Panc1 (cell line): Measurements from ENCODE around the gene LGALS16. TPM values are rescaled to one million over a fixed set of nuclear protein-coding genes. Genes with fewer than 3 reads are reported as not detected.

ENCODE experiments used
- ATAC-seq: fragments of 200-7000 bp; cut with Tn5 transposase; 2 replicates; pipeline ENCODE4 v1.9.1; 2020; ENCODE audit warnings: mild to moderate bottlenecking, moderate library complexity
- BruUV-seq: library from RNA; stranded (reverse); fragments of 400-500 nt; replicated peaks from 2 replicates; lab custom pipeline; 2021; lab: Mats Ljungman, UMichigan
- CTCF ChIA-PET: fragments of 300-600 bp; sonication (Branson Sonifier 250); formaldehyde crosslinking; loops from one replicate; lab custom pipeline; 2022; ENCODE audit warnings: antibody characterized with exemption; lab: Charles Lee
- POLR2A ChIA-PET: fragments of 300-600 bp; sonication (Branson Sonifier 250); formaldehyde crosslinking; loops from one replicate; lab custom pipeline; 2022; ENCODE audit warnings: antibody characterized with exemption; lab: Charles Lee
- DNase-seq: peaks from one replicate; pipeline ENCODE4 v3.0.0-alpha.2; 2010; ENCODE audit warnings: low read depth, low spot score
- H3K27ac ChIP-seq: 2 replicates; pipeline ENCODE4 v1.5.1; 2011; ENCODE audit warnings: mild to moderate bottlenecking, low read length, inconsistent platforms
- H3K27me3 ChIP-seq: fragments of 200-500 bp; sonication (Bioruptor generic); 2 replicates; pipeline ENCODE4 v1.6.0; 2014; ENCODE audit warnings: low read length, inconsistent platforms; ENCODE audit not compliant: control insufficient read depth, insufficient read depth
- H3K36me3 ChIP-seq: fragments of 200-500 bp; sonication (Bioruptor generic); 2 replicates; pipeline ENCODE4 v1.5.1; 2014; ENCODE audit warnings: inconsistent platforms, mild to moderate bottlenecking, low read length, moderate library complexity; ENCODE audit not compliant: control insufficient read depth, insufficient read depth
- H3K4me1 ChIP-seq: 2 replicates; pipeline ENCODE4 v1.5.1; 2011; ENCODE audit warnings: inconsistent platforms, mild to moderate bottlenecking, low read length, moderate library complexity; ENCODE audit not compliant: control insufficient read depth, insufficient read depth
- H3K4me3 ChIP-seq, 2 experiments: 2 replicates each; pipeline ENCODE4 v1.5.1; 2011 to 2012; ENCODE audit warnings: low read depth in 2 of 2, low read length in 2 of 2, mild to moderate bottlenecking in 2 of 2, inconsistent platforms in 1 of 2, moderate library complexity in 1 of 2
- H3K9me3 ChIP-seq: fragments of 200-500 bp; sonication (Bioruptor generic); 2 replicates; pipeline ENCODE4 v1.5.1; 2014; ENCODE audit warnings: low read depth, mild to moderate bottlenecking, inconsistent platforms, low read length, moderate library complexity; ENCODE audit not compliant: control insufficient read depth, insufficient read depth
- POLR2AphosphoS5 ChIP-seq: IDR thresholded peaks from 2 replicates; pipeline ENCODE4 v1.6.1; 2012; ENCODE audit warnings: mild to moderate bottlenecking, low read depth, low read length, moderate library complexity
- SIN3A ChIP-seq: IDR thresholded peaks from 2 replicates; pipeline ENCODE4 v1.6.1; 2012; ENCODE audit warnings: low read depth, mild to moderate bottlenecking, low read length, moderate library complexity, borderline replicate concordance; ENCODE audit not compliant: insufficient read depth
- TCF7L2 ChIP-seq: IDR thresholded peaks from 2 replicates; pipeline ENCODE4 v1.6.1; 2011; ENCODE audit warnings: mild to moderate bottlenecking, low read depth, low read length, inconsistent platforms
- in situ Hi-C: cut with HindIII; loops from 2 replicates; pipeline ENCODE4 v1.10.0; 2016; ENCODE audit warnings: low sequenced_read_pairs, low pct_unique_long_range_greater_than_20kb
- intact Hi-C: fragments of 100-400 bp; cut with micrococcal nuclease; formaldehyde crosslinking; loops from one replicate; pipeline ENCODE4 v1.10.0; 2022; ENCODE audit not compliant: unreplicated experiment
- total RNA-seq: library from RNA; stranded (reverse); gene quantifications from one replicate; pipeline ENCODE4 v1.2.1, GENCODE V29; 2021; ENCODE audit not compliant: unreplicated experiment
- TF ChIP-seq, protein P1 (sequence below): fragments of 450-650 bp; IDR thresholded peaks from 2 replicates; pipeline ENCODE4 v1.5.1; 2017; ENCODE audit warnings: mild to moderate bottlenecking
- TF ChIP-seq, protein P2 (sequence below), 2 experiments: IDR thresholded peaks; 2 replicates each; pipeline ENCODE4 v1.6.1; 2011 to 2012; ENCODE audit warnings: low read depth in 2 of 2, control low read depth in 1 of 2, low read length in 1 of 2, mild to moderate bottlenecking in 1 of 2, moderate library complexity in 1 of 2; ENCODE audit not compliant: insufficient read depth in 1 of 2

LGALS16 gene
- total RNA-seq, 1 experiment from 2014 or later: not detected

DNA sequence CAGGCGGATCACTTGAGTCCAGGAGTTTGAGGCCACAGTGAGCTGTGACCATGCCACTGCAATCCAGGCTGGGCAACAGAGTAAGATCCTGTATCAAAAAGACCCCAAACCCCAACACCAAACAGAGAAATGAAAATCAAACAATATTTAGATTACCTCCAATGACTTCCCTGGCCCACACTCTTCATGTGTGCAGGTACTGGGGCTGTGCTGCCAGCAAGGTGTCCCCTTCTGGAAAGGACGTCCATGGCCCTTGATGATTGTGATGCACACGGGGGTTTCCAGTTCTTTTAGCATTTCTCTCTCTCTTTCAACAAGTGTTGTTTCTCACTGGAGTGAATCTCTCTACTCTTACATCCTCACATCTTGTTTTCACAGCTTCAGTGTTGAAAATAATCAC is 24.9 kb downstream of the LGALS16 start:
- Histone ChIP-seq H3K4me1 (peaks cover 11% of the 10 kb centered on the region), H3K9me3 (no peaks in the 10 kb centered on the region), H3K36me3 (no peaks in the 10 kb centered on the region), H3K27me3 (peaks cover 54% of the 10 kb centered on the region), H3K4me3 (no peak overlapping the region), H3K27ac (no peak overlapping the region)
- no peak for ATAC-seq
- no TSS peak for BruUV-seq
- DNase-seq: no peak
- intact Hi-C loops: no loop called here
- ChIA-PET POLR2A (no interaction called here), CTCF (interaction anchor here (1.0 to 1.1 kb wide), 3 partner anchors 9 to 140 kb away, joined by 3 to 8 read pairs (median 3); partner anchors contain the start of gene EID2)
- TF ChIP-seq, protein P1, sequence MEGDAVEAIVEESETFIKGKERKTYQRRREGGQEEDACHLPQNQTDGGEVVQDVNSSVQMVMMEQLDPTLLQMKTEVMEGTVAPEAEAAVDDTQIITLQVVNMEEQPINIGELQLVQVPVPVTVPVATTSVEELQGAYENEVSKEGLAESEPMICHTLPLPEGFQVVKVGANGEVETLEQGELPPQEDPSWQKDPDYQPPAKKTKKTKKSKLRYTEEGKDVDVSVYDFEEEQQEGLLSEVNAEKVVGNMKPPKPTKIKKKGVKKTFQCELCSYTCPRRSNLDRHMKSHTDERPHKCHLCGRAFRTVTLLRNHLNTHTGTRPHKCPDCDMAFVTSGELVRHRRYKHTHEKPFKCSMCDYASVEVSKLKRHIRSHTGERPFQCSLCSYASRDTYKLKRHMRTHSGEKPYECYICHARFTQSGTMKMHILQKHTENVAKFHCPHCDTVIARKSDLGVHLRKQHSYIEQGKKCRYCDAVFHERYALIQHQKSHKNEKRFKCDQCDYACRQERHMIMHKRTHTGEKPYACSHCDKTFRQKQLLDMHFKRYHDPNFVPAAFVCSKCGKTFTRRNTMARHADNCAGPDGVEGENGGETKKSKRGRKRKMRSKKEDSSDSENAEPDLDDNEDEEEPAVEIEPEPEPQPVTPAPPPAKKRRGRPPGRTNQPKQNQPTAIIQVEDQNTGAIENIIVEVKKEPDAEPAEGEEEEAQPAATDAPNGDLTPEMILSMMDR: no peak
- TF ChIP-seq SIN3A: no peak
- no peak for TF ChIP-seq POLR2AphosphoS5
- TF ChIP-seq, protein P2, sequence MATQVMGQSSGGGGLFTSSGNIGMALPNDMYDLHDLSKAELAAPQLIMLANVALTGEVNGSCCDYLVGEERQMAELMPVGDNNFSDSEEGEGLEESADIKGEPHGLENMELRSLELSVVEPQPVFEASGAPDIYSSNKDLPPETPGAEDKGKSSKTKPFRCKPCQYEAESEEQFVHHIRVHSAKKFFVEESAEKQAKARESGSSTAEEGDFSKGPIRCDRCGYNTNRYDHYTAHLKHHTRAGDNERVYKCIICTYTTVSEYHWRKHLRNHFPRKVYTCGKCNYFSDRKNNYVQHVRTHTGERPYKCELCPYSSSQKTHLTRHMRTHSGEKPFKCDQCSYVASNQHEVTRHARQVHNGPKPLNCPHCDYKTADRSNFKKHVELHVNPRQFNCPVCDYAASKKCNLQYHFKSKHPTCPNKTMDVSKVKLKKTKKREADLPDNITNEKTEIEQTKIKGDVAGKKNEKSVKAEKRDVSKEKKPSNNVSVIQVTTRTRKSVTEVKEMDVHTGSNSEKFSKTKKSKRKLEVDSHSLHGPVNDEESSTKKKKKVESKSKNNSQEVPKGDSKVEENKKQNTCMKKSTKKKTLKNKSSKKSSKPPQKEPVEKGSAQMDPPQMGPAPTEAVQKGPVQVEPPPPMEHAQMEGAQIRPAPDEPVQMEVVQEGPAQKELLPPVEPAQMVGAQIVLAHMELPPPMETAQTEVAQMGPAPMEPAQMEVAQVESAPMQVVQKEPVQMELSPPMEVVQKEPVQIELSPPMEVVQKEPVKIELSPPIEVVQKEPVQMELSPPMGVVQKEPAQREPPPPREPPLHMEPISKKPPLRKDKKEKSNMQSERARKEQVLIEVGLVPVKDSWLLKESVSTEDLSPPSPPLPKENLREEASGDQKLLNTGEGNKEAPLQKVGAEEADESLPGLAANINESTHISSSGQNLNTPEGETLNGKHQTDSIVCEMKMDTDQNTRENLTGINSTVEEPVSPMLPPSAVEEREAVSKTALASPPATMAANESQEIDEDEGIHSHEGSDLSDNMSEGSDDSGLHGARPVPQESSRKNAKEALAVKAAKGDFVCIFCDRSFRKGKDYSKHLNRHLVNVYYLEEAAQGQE (IDR thresholded peaks at IDR 0.05; ENCODE audit: insufficient read depth in 1 of 2, low read depth in 2 of 2, low read length in 1 of 2): no peak
- no peak for TF ChIP-seq TCF7L2
- in situ Hi-C loops: no loop called here

DNA sequence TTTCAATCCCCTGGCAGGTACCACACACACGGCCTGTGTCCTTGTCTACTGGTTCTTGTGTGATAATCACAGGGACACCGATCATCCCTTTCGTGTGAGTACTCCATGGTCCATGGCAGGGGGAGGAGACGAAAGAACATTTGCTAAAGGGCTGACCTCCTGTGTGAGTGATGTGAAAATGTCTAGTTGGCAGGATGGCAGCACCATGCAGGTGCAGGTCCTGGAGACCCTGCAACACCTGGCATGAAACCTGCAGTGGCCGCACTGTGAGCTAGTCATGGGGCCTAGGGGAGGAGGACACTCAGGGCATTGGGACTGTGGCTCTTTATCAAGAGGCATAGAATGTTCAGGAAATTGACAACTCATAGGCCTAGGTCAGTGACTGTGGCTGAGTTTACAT is 25.7 kb downstream of the LGALS16 start:
- no peak for ATAC-seq
- H3K27ac ChIP-seq: no peak overlapping the region
- H3K27me3 ChIP-seq: peaks cover 57% of the 10 kb centered on the region
- H3K4me1 ChIP-seq: peaks cover 11% of the 10 kb centered on the region
- no peaks in the 10 kb centered on the region for H3K36me3 ChIP-seq
- no peak overlapping the region for H3K4me3 ChIP-seq
- H3K9me3 ChIP-seq: no peaks in the 10 kb centered on the region
- ChIA-PET POLR2A (interaction anchor here (0.6 kb wide), 3 partner anchors 9 to 245 kb away, joined by 3 to 4 read pairs (median 3); partner anchors contain the start of genes EID2B and RPS16), CTCF (interaction anchor here (0.5 to 1.5 kb wide), 4 partner anchors 86 to 1077 kb away, joined by 3 to 6 read pairs (median 4); no protein-coding TSS in a partner anchor)
- intact Hi-C loops (no loop called here), in situ Hi-C loops (no loop called here)
- no TSS peak for BruUV-seq
- no peak for DNase-seq
- no peak for TF ChIP-seq TCF7L2
- TF ChIP-seq, protein P2 (IDR thresholded peaks at IDR 0.05; ENCODE audit: insufficient read depth in 1 of 2, low read depth in 2 of 2, low read length in 1 of 2): no peak
- no peak for TF ChIP-seq POLR2AphosphoS5
- no peak for TF ChIP-seq SIN3A
- TF ChIP-seq, protein P1: no peak
